ENCODE measurements around the gene HEPN1.

GRCh38 chr11:124897674-124898262 lies 21.3 kb upstream of the HEPN1 start, which contains the start of gene ROBO4:
- TF ChIP-seq ZNF423 (tag by site-specific recombination; IDR thresholded peaks at IDR 0.05) (no peak), CTCF (tag by site-specific recombination; IDR thresholded peaks at IDR 0.05) (no peak), ZFP69B (tag by site-specific recombination; IDR thresholded peaks at IDR 0.05) (no peak), ATF2 (tag by site-specific recombination; IDR thresholded peaks at IDR 0.05; ENCODE audit: low read depth) (no peak), ZNF121 (tag by site-specific recombination; IDR thresholded peaks at IDR 0.05) (no peak), ZSCAN4 (tag by site-specific recombination; IDR thresholded peaks at IDR 0.05) (no peak), ZNF610 (tag by site-specific recombination; IDR thresholded peaks at IDR 0.05; ENCODE audit: borderline replicate concordance) (no peak), ZNF501 (tag by site-specific recombination; IDR thresholded peaks at IDR 0.05) (no peak), ZNF747 (tag by site-specific recombination; IDR thresholded peaks at IDR 0.05) (no peak), ZNF776 (tag by site-specific recombination; IDR thresholded peaks at IDR 0.05; ENCODE audit: borderline replicate concordance) (no peak), ZNF510 (tag by site-specific recombination; IDR thresholded peaks at IDR 0.05; ENCODE audit: insufficient replicate concordance) (no peak), ZNF704 (tag by site-specific recombination; IDR thresholded peaks at IDR 0.05) (no peak), ZBTB26 (tag by site-specific recombination; optimal IDR thresholded peaks at IDR 0.05) (no peak)
